Daoy (cell line): Measurements from ENCODE around the gene SHISA5. TPM values are rescaled to one million over a fixed set of nuclear protein-coding genes. Genes with fewer than 3 reads are reported as not detected.

Experiments used
- DNase-seq: peaks from one replicate; pipeline ENCODE4 v3.0.0-alpha.2; 2015; ENCODE audit warnings: low read depth
- total RNA-seq: library from RNA; depleted of rRNA; stranded (reverse); fragments of >200 nt; shearing (Covaris generic); gene quantifications from 2 replicates; pipeline ENCODE4 v1.2.3, GENCODE V29; 2014

SHISA5 gene
- total RNA-seq, 1 experiment from 2014 or later, result 59.1 TPM

- no peak for DNase-seq
These were observed 72.5 kb downstream of the SHISA5 start for GRCh38 chr3:48431224-48432029.

- DNase-seq, result no peak
These were observed 73.3 kb downstream of the SHISA5 start for GRCh38 chr3:48430708-48431101.

GRCh38 chr3:48429960-48430707, 73.8 kb downstream of the SHISA5 start, which contains the start of gene PLXNB1:
TSS of gene PLXNB1 (minus strand) at chr3:48430086. CDS start at chr3:48424611, 5,475 bp downstream.
- DNase-seq, result peak; percentile 68

- DNase-seq, result peak; percentile 57
These were observed 74.5 kb downstream of the SHISA5 start for GRCh38 chr3:48429317-48429959.

- DNase-seq, result peak; percentile 35
These were observed 75.2 kb downstream of the SHISA5 start for GRCh38 chr3:48428572-48429316.

GRCh38 chr3:48428088-48428571, 75.8 kb downstream of the SHISA5 start:
- no peak for DNase-seq

- DNase-seq, result no peak
These were observed 76.4 kb downstream of the SHISA5 start for GRCh38 chr3:48427630-48427962.

GRCh38 chr3:48426944-48427629, 76.9 kb downstream of the SHISA5 start:
- no peak for DNase-seq

- DNase-seq, result no peak
These were observed 77.5 kb downstream of the SHISA5 start for GRCh38 chr3:48426401-48426909.

GRCh38 chr3:48425281-48425812, 78.6 kb downstream of the SHISA5 start:
- DNase-seq, result no peak

- no peak for DNase-seq
These were observed 79.9 kb downstream of the SHISA5 start for GRCh38 chr3:48423883-48424695.

GRCh38 chr3:48423241-48423882, 80.6 kb downstream of the SHISA5 start:
- DNase-seq, result no peak

- no peak for DNase-seq
These were observed 81.3 kb downstream of the SHISA5 start for GRCh38 chr3:48422681-48423080.

- no peak for DNase-seq
These were observed 81.7 kb downstream of the SHISA5 start for GRCh38 chr3:48422272-48422671.

- no peak for DNase-seq
These were observed 83.4 kb downstream of the SHISA5 start for GRCh38 chr3:48420561-48420960.

- no peak for DNase-seq
These were observed 84.4 kb downstream of the SHISA5 start for GRCh38 chr3:48419597-48419996.

GRCh38 chr3:48419149-48419548, 84.8 kb downstream of the SHISA5 start:
- no peak for DNase-seq

GRCh38 chr3:48418651-48419050, 85.3 kb downstream of the SHISA5 start:
- DNase-seq, result no peak

GRCh38 chr3:48418140-48418539, 85.8 kb downstream of the SHISA5 start:
- no peak for DNase-seq
